GM19351 (cell line): ENCODE measurements around the gene NDST1.

Experiments used
- ATAC-seq: cut with Tn5 transposase; IDR thresholded peaks from one replicate; pipeline ENCODE4 v1.9.1; 2021; ENCODE audit warnings: mild to moderate bottlenecking, moderate library complexity; ENCODE audit not compliant: unreplicated experiment

Gene NDST1

GRCh38 chr5:150583541-150584225 lies 75.8 kb downstream of the NDST1 start:
- ATAC-seq = no peak

DNA sequence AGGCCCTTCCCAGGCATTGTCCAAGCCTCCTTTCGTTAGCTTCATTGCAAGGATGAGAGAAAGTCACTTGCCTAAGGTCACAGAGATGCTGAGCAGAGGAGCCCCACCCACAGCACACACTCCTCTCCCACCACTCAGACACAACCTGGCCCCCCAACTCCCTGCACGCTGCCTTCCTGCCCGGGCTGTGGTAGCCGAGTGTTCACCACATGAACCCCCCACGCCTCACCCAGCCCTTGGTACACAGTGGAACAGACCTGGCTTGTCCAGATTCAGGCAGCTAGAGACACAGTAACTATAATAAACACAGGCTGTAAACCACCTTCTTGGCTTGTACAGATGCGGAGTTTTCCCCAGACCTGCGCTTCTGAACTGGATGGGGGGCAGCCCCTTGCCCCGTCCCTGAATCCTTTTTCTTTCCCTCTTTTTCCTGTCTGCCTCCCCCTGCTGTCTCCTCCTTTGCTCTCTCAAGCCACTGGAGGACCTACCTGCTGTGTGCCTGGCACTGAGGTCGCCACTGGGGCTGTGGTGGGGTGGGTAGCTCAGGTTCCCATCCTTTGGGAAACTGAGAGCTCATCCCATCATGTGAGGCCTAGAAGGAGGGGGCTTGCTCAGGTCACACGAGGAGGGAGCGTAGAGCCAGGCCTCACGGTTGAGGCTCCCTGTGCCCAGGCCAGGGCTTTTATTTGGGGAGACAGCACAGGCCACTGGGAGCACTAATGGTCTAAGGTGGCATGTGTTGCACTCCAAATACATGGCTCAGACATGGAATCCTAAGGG lies 76.8 kb downstream of the NDST1 start:
- ATAC-seq = no peak

DNA sequence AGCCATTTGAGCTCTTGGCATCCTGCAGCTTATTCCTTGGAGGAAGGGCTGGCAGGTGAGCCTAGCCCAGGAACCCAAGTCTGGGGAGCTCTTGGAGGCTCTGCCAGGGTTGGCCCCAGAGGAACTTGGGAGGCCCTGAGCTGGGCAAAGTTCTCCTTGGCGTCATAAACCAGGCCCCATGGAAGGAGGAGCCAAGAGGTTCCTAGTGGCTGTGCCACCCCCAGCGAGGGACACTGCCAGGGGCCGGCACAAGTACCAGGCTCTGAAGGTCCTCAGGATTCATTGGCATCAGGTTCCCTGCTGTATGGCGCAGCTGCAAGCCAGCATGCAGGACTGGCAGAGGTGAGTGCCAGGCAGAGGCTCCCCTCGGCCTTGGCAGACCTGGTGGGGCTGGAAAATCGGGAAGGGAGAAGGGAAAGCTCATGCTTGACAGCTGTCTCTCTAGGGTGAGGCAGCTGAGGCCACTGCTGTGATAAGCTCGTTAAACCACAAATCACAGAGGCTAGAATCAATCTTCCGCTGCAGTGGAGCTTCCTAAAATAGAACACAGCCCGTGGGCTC lies 77.9 kb downstream of the NDST1 start:
- no peak for ATAC-seq

- no peak for ATAC-seq
Measured at GRCh38 chr5:150587016-150587415, 79.1 kb downstream of the NDST1 start.

DNA sequence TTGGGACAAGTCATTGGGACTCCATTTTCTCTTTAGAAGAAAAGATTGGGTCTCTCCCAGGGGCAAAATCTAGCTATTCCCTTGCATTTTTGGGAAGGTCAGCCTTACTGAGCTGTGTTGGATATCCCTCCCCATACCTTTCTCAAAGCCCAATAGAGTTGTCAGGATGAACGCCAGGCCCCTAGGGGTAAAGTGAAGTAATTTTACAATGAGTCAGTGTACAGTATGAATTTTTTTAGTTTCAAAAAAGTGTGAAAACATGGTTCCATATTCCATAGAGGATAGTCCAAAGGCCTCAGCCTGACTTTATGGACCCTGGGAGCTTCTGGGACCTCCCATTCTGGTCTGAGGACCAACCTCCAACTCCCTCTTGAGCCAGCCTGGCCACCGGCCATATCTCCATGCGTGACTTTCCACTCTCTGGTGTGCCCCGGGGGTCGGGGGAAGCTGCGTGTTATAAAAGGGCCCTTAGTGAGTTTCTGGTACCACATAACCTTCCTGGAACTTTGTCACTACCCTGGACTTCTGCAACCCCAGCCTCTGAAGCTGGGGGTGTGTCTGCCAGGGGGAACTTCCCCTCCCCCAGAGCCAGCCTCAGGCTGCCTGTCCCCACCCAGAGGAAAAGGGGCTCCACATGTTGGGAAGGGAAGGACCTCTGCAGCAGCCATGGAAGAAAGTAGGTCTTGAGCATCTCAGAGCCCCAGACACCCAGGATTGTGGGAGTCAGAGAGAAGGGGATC lies 80.1 kb downstream of the NDST1 start:
- no peak for ATAC-seq

GRCh38 chr5:150588596-150588890 lies 80.6 kb downstream of the NDST1 start:
- no peak for ATAC-seq

DNA sequence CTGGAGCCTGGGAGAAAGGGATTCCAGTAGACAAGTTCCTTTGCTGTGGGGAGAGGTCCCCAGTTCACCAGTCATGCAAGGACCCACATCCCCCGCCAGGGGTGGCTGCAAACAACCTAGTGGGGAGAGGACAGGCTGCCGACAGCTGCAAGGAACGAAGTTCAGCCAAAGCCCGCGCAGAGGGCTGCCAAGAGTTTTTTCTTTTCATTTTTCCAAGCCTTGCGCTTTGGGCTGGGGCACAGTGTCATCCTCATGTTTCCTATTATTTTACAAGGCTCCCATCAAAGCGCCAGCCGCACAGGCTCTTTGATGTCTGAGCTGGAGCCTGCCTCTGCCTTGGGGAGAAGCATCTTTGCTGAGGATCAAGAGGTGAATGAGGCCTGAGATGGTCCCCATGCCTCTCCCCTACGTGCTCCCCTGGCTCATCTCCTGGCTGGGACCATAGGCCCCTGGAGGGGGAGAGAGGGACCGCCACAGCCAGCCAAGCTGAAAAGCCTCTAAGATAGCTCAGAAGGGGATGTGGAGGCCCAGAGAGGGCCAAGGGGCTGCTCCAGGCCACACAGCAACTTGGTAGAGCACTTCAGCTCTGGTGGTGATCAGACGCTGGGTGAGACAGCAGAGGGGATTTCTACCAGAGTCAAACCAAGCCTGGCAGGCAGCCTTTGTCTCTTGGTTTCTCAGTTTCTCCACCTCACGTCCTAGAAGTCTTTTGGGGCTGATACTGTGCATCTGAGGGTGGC lies 82.1 kb downstream of the NDST1 start:
- ATAC-seq = peak; percentile 70

- ATAC-seq = no peak
Measured at GRCh38 chr5:150590979-150591695, 83.2 kb downstream of the NDST1 start.

- no peak for ATAC-seq
Measured at GRCh38 chr5:150593593-150593992, 85.7 kb downstream of the NDST1 start.

GRCh38 chr5:150593996-150594395 lies 86.1 kb downstream of the NDST1 start:
- ATAC-seq = no peak

DNA sequence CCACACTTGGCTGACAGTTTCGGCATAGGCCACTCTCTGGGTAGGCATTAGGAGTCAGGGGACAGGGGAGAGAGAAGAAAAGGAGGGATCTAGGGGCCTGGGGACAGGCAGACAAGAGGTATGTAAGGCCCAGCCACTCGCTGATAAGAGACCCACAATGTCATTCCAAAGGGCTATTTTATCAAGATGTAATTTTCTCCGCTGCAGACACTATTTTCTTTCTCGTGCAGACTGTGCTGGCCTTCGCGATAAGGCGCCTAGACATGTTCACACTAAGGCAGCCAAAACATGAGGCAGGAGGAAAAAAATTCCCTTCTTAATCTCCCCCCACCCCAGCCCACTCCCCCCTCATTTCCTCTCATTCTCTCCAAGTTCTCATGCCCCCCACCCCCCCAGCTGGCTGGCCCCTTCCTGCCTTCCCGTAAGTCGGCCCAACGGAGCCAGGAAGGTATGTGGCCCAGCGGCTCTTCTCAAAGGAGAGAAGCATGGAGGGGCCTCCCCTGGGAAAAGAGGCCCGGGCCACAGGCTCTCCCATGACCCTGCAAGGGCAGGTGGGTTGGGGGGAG lies 87.6 kb downstream of the NDST1 start:
- no peak for ATAC-seq

DNA sequence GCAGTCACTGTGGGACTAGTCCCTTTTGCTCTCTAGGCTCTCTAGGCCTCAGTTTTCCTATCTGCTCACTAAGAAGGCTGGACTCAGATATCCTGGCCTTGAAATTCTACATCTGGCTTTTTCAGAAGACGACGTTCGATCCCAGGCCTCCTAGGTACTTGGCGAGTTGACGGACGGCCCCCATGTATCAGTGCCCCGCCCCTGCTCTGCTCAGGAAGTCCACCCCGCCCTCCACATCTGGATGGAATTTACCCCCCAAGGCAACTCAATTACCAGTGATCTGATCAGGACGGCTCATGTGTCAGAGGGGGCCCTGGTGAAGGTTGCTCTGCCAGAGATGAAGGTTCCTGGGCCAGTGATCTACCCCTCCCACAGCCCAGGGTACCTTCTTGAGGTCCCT lies 88.4 kb downstream of the NDST1 start:
- ATAC-seq = no peak

GRCh38 chr5:150596826-150597225 lies 88.9 kb downstream of the NDST1 start:
- ATAC-seq = no peak

GRCh38 chr5:150598006-150598405 lies 90.1 kb downstream of the NDST1 start:
- ATAC-seq = no peak

- ATAC-seq = no peak
Measured at GRCh38 chr5:150598821-150599273, 90.9 kb downstream of the NDST1 start.

- ATAC-seq = no peak
Measured at GRCh38 chr5:150599281-150599680, 91.3 kb downstream of the NDST1 start.

DNA sequence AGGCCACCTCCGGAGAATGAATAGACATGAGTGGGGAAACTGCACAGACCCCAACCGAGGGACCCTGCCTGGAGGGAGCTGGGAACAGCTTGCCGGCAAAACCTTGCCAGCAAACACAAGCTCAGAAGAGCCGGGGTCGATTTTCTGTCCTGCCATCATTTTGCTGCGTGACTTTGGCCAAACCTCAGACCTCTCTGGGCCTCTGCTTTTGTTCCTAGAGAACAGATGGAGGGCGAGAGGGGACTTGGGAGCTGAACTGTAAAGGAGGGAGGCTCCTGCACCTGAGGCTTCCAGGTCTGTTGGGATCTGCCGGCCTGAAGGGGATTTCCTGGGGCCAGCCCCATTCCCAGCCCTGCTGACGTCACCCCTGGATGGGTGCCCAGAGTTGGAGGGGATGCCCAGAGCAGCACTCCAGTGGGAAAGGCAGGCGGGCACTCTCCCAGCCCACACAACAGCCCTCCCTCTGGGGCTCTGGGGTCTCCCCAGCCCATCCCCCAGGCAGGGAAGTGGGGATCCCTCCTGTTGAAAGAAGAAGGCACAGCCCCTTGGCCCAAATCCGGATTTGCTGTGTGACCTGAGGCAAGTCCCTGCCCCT lies 92.1 kb downstream of the NDST1 start:
- no peak for ATAC-seq

DNA sequence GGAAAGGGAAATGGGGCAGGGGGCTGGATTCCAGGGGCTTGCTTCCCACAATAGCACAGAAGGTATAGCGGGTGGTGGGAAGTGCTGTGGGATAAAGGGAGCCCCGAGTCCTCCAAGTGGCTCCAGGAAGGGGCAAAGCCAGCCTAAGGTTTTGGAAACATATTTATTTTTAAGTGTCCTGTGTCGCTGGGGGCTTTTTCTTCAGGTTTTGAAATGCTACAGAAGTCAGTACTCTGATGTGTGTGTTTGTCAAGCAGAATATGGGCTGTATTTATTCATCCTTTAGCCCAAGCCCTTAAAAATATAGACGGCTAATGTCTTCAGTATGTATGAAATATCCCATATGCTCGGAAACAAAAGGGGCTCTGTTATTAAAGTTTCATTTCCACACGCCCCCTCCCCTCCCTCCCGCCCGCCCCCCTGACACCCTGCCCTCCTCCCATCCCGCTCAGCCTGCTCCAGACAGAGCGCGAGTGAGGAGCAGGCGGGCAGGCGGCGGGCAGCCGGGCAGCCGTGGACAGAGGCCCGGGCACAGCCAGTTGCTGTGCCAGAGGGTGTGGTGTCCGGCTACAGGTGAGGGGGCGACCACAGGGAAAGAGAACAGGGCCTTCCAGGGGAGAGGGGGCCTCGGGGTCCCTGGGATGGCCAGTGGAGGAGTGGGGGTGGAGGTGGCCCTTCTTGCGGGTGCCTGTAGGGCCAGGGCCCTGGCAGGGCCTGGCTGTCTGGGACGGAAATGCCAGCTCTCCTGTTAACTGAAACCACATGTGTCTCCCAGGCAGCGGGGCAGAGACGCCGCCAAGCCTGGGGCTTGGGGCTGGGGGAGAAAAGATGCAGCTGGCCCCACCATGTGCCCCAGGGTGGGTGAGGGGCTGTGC lies 92.9 kb downstream of the NDST1 start:
- no peak for ATAC-seq
